Colonic mucosa (tissue), 4 donors: Measurements from ENCODE around the gene ARMC9. TPM values are rescaled to one million over a fixed set of nuclear protein-coding genes. Genes with fewer than 3 reads are reported as not detected.

ENCODE experiments used
- DNase-seq: peaks from one replicate; pipeline ENCODE4 v3.0.0-alpha.2; 2020
- H3K27ac ChIP-seq: fragments of 200-600 bp; one replicate; pipeline ENCODE4 v1.8.0; 2021
- H3K27me3 ChIP-seq: fragments of 200-600 bp; one replicate; pipeline ENCODE4 v1.8.0; 2021
- H3K36me3 ChIP-seq: fragments of 200-600 bp; one replicate; pipeline ENCODE4 v1.8.0; 2021
- H3K4me1 ChIP-seq: fragments of 200-600 bp; one replicate; pipeline ENCODE4 v1.8.0; 2021; ENCODE audit warnings: mild to moderate bottlenecking
- H3K4me3 ChIP-seq: fragments of 200-600 bp; one replicate; pipeline ENCODE4 v1.8.0; 2021
- H3K9ac ChIP-seq, 2 donors: one replicate each; pipeline ENCODE4 v1.7.0; 2013; ENCODE audit warnings: control low read depth in 2 of 2, low read depth in 2 of 2, low read length in 2 of 2
- H3K9me3 ChIP-seq: fragments of 200-600 bp; one replicate; pipeline ENCODE4 v1.8.0; 2021
- intact Hi-C: fragments of 100-400 bp; cut with DNase I; formaldehyde crosslinking; loops from one replicate; pipeline ENCODE4 v1.14.1; 2022
- total RNA-seq, 2 donors: library from RNA; stranded (reverse); fragmentation: NEBNext Ultra II Directional in 1 of 2; extraction: Animal tissue kit (Norgen Biotek cat#: 25700) in 1 of 2; gene quantifications; one replicate each; pipeline ENCODE4 v1.2.1, GENCODE V29; 2021
- TF ChIP-seq, protein P1 (sequence below): fragments of 200-600 bp; IDR thresholded peaks from one replicate; pipeline ENCODE4 v1.8.0; 2022; ENCODE audit warnings: antibody characterized with exemption, mild to moderate bottlenecking
- donor health status: healthy.
- donor health status: DM: no; HTN: no; CAD: no.
- donor health status: DM: no; HTN: no; CAD: no.

Gene ARMC9
- total RNA-seq, 2 donors from 2014 or later: 9.8 to 17.2 TPM

DNA sequence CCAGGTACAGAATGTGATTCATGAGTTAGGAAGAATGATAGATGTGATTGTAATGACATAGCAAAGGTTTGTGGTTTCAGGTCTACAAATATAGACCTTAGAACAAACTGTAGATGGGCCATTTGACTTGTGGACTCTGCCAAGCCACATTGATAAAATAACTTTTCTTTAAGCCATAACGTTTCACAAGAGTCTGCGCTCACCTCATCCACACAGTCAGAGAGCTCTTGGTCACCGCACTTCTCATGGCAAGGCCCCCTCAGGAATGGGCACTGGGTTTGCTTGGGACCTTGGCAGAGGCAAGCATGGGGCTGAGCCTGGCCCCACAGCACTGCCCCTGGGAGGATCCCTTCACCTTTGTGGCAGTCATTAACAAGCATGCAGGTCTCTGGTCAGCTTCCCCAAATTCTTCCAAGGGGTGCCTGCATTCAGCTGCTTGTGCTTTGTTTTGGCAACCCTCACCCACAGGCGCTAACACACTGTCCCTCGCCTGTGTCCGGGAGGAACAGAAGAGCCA lies 14.0 kb downstream of the ARMC9 start:
- H3K4me3 ChIP-seq: no peak overlapping the region
- no peaks in the 10 kb centered on the region for H3K27me3 ChIP-seq
- DNase-seq: no peak
- intact Hi-C loops: no loop called here
- no peak overlapping the region for H3K9ac ChIP-seq
- no peaks in the 10 kb centered on the region for H3K9me3 ChIP-seq
- H3K4me1 ChIP-seq: no peaks in the 10 kb centered on the region
- H3K36me3 ChIP-seq: no peaks in the 10 kb centered on the region
- H3K27ac ChIP-seq: no peak overlapping the region
- TF ChIP-seq, protein P1, sequence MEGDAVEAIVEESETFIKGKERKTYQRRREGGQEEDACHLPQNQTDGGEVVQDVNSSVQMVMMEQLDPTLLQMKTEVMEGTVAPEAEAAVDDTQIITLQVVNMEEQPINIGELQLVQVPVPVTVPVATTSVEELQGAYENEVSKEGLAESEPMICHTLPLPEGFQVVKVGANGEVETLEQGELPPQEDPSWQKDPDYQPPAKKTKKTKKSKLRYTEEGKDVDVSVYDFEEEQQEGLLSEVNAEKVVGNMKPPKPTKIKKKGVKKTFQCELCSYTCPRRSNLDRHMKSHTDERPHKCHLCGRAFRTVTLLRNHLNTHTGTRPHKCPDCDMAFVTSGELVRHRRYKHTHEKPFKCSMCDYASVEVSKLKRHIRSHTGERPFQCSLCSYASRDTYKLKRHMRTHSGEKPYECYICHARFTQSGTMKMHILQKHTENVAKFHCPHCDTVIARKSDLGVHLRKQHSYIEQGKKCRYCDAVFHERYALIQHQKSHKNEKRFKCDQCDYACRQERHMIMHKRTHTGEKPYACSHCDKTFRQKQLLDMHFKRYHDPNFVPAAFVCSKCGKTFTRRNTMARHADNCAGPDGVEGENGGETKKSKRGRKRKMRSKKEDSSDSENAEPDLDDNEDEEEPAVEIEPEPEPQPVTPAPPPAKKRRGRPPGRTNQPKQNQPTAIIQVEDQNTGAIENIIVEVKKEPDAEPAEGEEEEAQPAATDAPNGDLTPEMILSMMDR: no peak

DNA sequence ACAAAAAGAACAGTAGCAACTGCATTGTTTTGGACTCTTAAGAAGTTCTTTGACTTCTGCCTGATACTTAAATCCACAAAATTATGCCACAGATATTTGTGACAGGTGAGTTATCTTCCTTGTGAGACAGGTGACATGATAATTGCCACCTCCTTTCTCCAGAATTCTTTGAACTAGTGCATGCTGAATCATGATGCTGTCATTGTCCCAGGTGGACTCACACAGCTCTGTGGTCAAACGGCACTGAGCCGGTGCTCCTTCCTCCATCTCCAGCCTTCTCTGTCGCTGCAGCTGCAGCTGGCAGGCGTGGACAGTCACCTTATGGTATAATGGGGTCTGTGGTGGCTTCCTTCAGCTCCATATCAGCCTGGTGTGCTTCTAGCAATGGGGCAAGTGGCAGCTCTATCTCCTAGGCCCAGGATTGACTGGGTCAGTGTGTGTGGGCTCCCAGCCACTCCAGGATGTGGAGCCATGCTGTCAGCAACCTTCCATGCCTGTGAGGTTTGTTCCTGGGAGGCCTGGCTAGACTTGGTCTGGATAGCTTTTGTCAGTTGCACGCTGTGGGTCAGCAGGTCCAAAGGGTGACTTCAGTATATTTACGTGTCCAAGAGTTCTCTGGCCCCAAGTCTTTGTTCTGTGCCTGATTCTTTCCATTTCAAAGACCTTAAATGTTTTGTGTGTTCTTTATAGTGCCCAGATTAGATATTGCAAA lies 15.7 kb downstream of the ARMC9 start:
- no peak overlapping the region for H3K27ac ChIP-seq
- H3K9me3 ChIP-seq: no peaks in the 10 kb centered on the region
- intact Hi-C loops: no loop called here
- H3K4me3 ChIP-seq: no peak overlapping the region
- TF ChIP-seq, protein P1: no peak
- no peak overlapping the region for H3K9ac ChIP-seq
- H3K4me1 ChIP-seq: no peaks in the 10 kb centered on the region
- H3K36me3 ChIP-seq: no peaks in the 10 kb centered on the region
- no peak for DNase-seq
- H3K27me3 ChIP-seq: no peaks in the 10 kb centered on the region

DNA sequence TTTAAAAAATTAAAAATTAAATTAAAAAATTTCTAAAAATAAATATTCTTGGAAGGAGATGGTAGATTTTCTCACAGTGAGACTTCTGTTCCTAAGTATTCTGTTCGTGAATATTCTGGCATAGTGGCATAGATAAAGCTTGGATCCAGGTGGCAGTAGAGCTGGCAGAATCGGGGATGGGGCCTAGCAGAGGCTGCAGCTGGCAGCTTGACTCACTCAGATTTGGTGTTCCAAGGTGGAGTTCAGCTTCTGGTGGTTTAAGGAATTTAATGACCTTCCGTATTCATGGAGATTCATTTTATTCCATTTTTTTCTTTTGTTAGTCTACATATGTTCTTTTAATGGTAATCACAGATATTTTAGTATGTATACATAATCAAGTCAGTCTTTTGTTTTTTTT lies 19.9 kb downstream of the ARMC9 start:
- TF ChIP-seq, protein P1: no peak
- no peak overlapping the region for H3K9ac ChIP-seq
- DNase-seq: no peak
- H3K36me3 ChIP-seq: no peaks in the 10 kb centered on the region
- intact Hi-C loops: no loop called here
- no peaks in the 10 kb centered on the region for H3K27me3 ChIP-seq
- no peak overlapping the region for H3K27ac ChIP-seq
- no peak overlapping the region for H3K4me3 ChIP-seq
- peaks cover 4% of the 10 kb centered on the region for H3K4me1 ChIP-seq
- no peaks in the 10 kb centered on the region for H3K9me3 ChIP-seq

DNA sequence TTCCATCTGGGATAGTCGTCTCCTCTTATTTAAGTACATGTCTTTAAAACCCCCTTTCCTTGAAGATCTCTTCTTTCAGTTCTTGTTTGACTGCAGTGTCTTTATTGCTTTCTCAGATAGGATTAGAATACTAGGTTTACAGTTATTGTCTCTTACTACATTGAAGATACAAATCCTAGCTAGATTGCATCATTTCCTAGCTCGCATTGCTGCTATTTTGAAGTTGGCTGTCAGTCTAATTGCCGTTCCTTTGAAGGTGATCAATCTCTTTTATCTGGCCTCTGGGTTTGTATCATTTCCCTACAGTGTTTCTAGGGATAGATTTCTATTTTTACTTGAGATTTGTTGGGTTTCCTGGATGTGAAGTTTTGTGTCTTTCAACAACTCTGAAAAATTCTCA lies 20.9 kb downstream of the ARMC9 start:
- TF ChIP-seq, protein P1: no peak
- intact Hi-C loops: no loop called here
- no peak overlapping the region for H3K27ac ChIP-seq
- H3K9ac ChIP-seq: no peak overlapping the region
- no peaks in the 10 kb centered on the region for H3K9me3 ChIP-seq
- DNase-seq: no peak
- no peak overlapping the region for H3K4me3 ChIP-seq
- no peaks in the 10 kb centered on the region for H3K27me3 ChIP-seq
- H3K4me1 ChIP-seq: peaks cover 4% of the 10 kb centered on the region
- no peaks in the 10 kb centered on the region for H3K36me3 ChIP-seq

DNA sequence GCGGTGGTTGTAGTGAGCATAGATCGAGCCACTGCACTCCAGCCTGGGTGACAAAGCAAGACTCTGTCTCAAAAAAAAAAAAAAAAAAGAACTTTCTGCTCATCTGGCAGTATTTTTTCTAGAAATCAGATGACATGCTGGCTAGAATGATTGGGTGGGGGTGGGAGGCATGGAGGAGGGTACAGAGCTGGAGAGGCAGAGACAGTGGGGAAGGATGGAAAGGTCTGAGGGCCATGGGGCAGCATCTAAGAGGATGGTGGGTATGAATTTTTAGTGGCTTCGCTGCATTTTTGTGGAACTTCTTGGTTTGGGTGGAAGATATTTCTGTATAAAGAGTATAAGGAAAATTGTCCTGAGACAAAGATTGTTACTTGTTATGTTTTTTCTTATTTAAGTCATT lies 23.3 kb downstream of the ARMC9 start:
- Histone ChIP-seq H3K36me3 (no peaks in the 10 kb centered on the region), H3K9ac (no peak overlapping the region), H3K4me3 (no peak overlapping the region), H3K27ac (peak overlapping the region; percentile 6), H3K27me3 (no peaks in the 10 kb centered on the region), H3K4me1 (peaks cover 4% of the 10 kb centered on the region), H3K9me3 (no peaks in the 10 kb centered on the region)
- no peak for DNase-seq
- intact Hi-C loops: loop anchor here (10.0 kb wide), 1 partner anchor 117 kb away; no protein-coding TSS in a partner anchor
- TF ChIP-seq, protein P1: no peak
